Colonic mucosa (tissue), 4 donors: Measurements from ENCODE around the gene C16orf90. TPM values are rescaled to one million over a fixed set of nuclear protein-coding genes. Genes with fewer than 3 reads are reported as not detected.

Experiments used
- DNase-seq: peaks from one replicate; pipeline ENCODE4 v3.0.0-alpha.2; 2020
- H3K27ac ChIP-seq: fragments of 200-600 bp; one replicate; pipeline ENCODE4 v1.8.0; 2021
- H3K27me3 ChIP-seq: fragments of 200-600 bp; one replicate; pipeline ENCODE4 v1.8.0; 2021
- H3K36me3 ChIP-seq: fragments of 200-600 bp; one replicate; pipeline ENCODE4 v1.8.0; 2021
- H3K4me1 ChIP-seq: fragments of 200-600 bp; one replicate; pipeline ENCODE4 v1.8.0; 2021; ENCODE audit warnings: mild to moderate bottlenecking
- H3K4me3 ChIP-seq: fragments of 200-600 bp; one replicate; pipeline ENCODE4 v1.8.0; 2021
- H3K9ac ChIP-seq, 2 donors: one replicate each; pipeline ENCODE4 v1.7.0; 2013; ENCODE audit warnings: control low read depth in 2 of 2, low read depth in 2 of 2, low read length in 2 of 2
- H3K9me3 ChIP-seq: fragments of 200-600 bp; one replicate; pipeline ENCODE4 v1.8.0; 2021
- CTCF ChIP-seq: fragments of 200-600 bp; IDR thresholded peaks from one replicate; pipeline ENCODE4 v1.8.0; 2022; ENCODE audit warnings: antibody characterized with exemption, mild to moderate bottlenecking
- intact Hi-C: fragments of 100-400 bp; cut with DNase I; formaldehyde crosslinking; loops from one replicate; pipeline ENCODE4 v1.14.1; 2022
- microRNA-seq: library from miRNA; unstranded; fragments of <30 nt; microRNA quantifications from one replicate; pipeline ENCODE4, GENCODE V29; 2019
- total RNA-seq, 2 donors: library from RNA; stranded (reverse); fragmentation: NEBNext Ultra II Directional in 1 of 2; extraction: Animal tissue kit (Norgen Biotek cat#: 25700) in 1 of 2; gene quantifications; one replicate each; pipeline ENCODE4 v1.2.1, GENCODE V29; 2021
- donor health status: healthy.
- donor health status: DM: no; HTN: no; CAD: no.
- donor health status: DM: no; HTN: no; CAD: no.

C16orf90 gene
- total RNA-seq, 2 donors from 2014 or later = not detected

- peak overlapping the region; percentile 76 for H3K4me3 ChIP-seq
- TF ChIP-seq CTCF = no peak
- H3K27me3 ChIP-seq = no peaks in the 10 kb centered on the region
- intact Hi-C loops = no loop called here
- peak overlapping the region; percentile 98 to 99 for H3K9ac ChIP-seq
- no peaks in the 10 kb centered on the region for H3K9me3 ChIP-seq
- DNase-seq = peak; percentile 46
- H3K27ac ChIP-seq = peak overlapping the region; percentile 96
- H3K36me3 ChIP-seq = no peaks in the 10 kb centered on the region
- peaks cover 38% of the 10 kb centered on the region for H3K4me1 ChIP-seq
These were observed 36.9 kb downstream of the C16orf90 start for GRCh38 chr16:3458278-3458851.

- TF ChIP-seq CTCF = peak; percentile 33
- intact Hi-C loops = no loop called here
- no peaks in the 10 kb centered on the region for H3K36me3 ChIP-seq
- no peaks in the 10 kb centered on the region for H3K9me3 ChIP-seq
- no peaks in the 10 kb centered on the region for H3K27me3 ChIP-seq
- peak; percentile 86 for DNase-seq
- peak overlapping the region; percentile 90 to 98 for H3K9ac ChIP-seq
- peaks cover 38% of the 10 kb centered on the region for H3K4me1 ChIP-seq
- peak overlapping the region; percentile 76 for H3K4me3 ChIP-seq
- peak overlapping the region; percentile 96 for H3K27ac ChIP-seq
These were observed 37.6 kb downstream of the C16orf90 start for GRCh38 chr16:3457434-3458252.

- H3K4me1 ChIP-seq = peaks cover 17% of the 10 kb centered on the region
- no peaks in the 10 kb centered on the region for H3K27me3 ChIP-seq
- H3K9me3 ChIP-seq = no peaks in the 10 kb centered on the region
- DNase-seq = no peak
- H3K36me3 ChIP-seq = no peaks in the 10 kb centered on the region
- H3K27ac ChIP-seq = no peak overlapping the region
- intact Hi-C loops = no loop called here
- TF ChIP-seq CTCF = no peak
- H3K9ac ChIP-seq = no peak overlapping the region
- no peak overlapping the region for H3K4me3 ChIP-seq
These were observed 40.6 kb downstream of the C16orf90 start for GRCh38 chr16:3454631-3455147.

- no peak for TF ChIP-seq CTCF
- Histone ChIP-seq H3K4me1 (peaks cover 11% of the 10 kb centered on the region), H3K36me3 (no peaks in the 10 kb centered on the region), H3K9ac (no peak overlapping the region), H3K4me3 (no peak overlapping the region), H3K9me3 (no peaks in the 10 kb centered on the region), H3K27ac (no peak overlapping the region), H3K27me3 (no peaks in the 10 kb centered on the region)
- intact Hi-C loops = no loop called here
- no peak for DNase-seq
These were observed 41.2 kb downstream of the C16orf90 start for GRCh38 chr16:3454093-3454492.

GRCh38 chr16:3444032-3444388 is 51.3 kb downstream of the C16orf90 start:
- Histone ChIP-seq H3K27me3 (no peaks in the 10 kb centered on the region), H3K36me3 (no peaks in the 10 kb centered on the region), H3K4me1 (no peaks in the 10 kb centered on the region), H3K4me3 (peak overlapping the region; percentile 63), H3K27ac (peak overlapping the region; percentile 42), H3K9ac (peak overlapping the region; percentile 72 to 78), H3K9me3 (no peaks in the 10 kb centered on the region)
- intact Hi-C loops = loop anchor here (10.0 kb wide), 1 partner anchor 51 kb away; the partner anchor contains the start of gene C16orf90
- peak; percentile 64 for DNase-seq
- TF ChIP-seq CTCF = no peak

Small RNA genes lying within 50 kb of the gene (microRNA-seq; reads per million reads assigned to microRNA genes)
- not detected for gene MIR6126

Other genes starting within 250 kb of the C16orf90 start
- 1 to 10 TPM in 1 of 2 donors, under 1 TPM in 1; 0.57 to 1.1 TPM for gene MEFV, start 238.9 kb downstream of the C16orf90 start, total RNA-seq
- gene ZNF263, start 212.0 kb downstream of the C16orf90 start, total RNA-seq = 10 to 100 TPM; 19.5 to 27.2 TPM
- gene TIGD7, start 190.1 kb downstream of the C16orf90 start, total RNA-seq = 1 to 10 TPM; 2.1 to 3.1 TPM
- gene ZNF75A, start 190.0 kb downstream of the C16orf90 start, total RNA-seq = 10 to 100 TPM; 14.2 to 20.5 TPM
- not detected for gene OR2C1, start 139.6 kb downstream of the C16orf90 start, total RNA-seq
- gene ZSCAN32, start 94.5 kb downstream of the C16orf90 start, total RNA-seq = 1 to 10 TPM; 7.2 to 7.5 TPM
- gene ZNF174, start 94.3 kb downstream of the C16orf90 start, total RNA-seq = 1 to 10 TPM; 6.7 to 6.8 TPM
- gene ZNF597, start 52.0 kb downstream of the C16orf90 start, total RNA-seq = 1 to 10 TPM; 1.4 to 1.7 TPM
- 10 to 100 TPM; 56.8 to 68.6 TPM for gene NAA60, start 51.8 kb downstream of the C16orf90 start, total RNA-seq
- 10 to 100 TPM in 1 of 2 donors, 1 to 10 TPM in 1; 7.9 to 10.8 TPM for gene CLUAP1, start 5.5 kb upstream of the C16orf90 start, total RNA-seq
- 1 to 10 TPM in 1 of 2 donors, under 1 TPM in 1; 0.93 to 2.0 TPM for gene NLRC3, start 81.9 kb upstream of the C16orf90 start, total RNA-seq
- 1 to 10 TPM; 3.5 to 6.3 TPM for gene SLX4, start 116.1 kb upstream of the C16orf90 start, total RNA-seq
- 10 to 100 TPM; 10.4 to 22.2 TPM for gene DNASE1, start 159.2 kb upstream of the C16orf90 start, total RNA-seq
- 100 to 1,000 TPM in 1 of 2 donors, 10 to 100 TPM in 1; 75.0 to 165 TPM for gene TRAP1, start 222.0 kb upstream of the C16orf90 start, total RNA-seq